GM23338 (cell line): ENCODE measurements around the gene OPRM1. TPM values are rescaled to one million over a fixed set of nuclear protein-coding genes. Genes with fewer than 3 reads are reported as not detected.

Experiments
- ATAC-seq: fragments of 200-7000 bp; cut with Tn5 transposase; 3 replicates; pipeline ENCODE4 v1.9.1; 2020
- DNase-seq: peaks from one replicate; pipeline ENCODE4 v3.0.0-alpha.2; 2015; ENCODE audit warnings: low spot score
- H2AFZ ChIP-seq: fragments of 200-600 bp; sonication (generic); 2 replicates; pipeline ENCODE4 v1.8.0; 2016; ENCODE audit warnings: antibody characterized with exemption, mild to moderate bottlenecking, moderate library complexity
- H3F3A ChIP-seq: fragments of 200-600 bp; sonication (generic); replicated peaks from 2 replicates; pipeline ENCODE4 v1.8.0; 2017; ENCODE audit warnings: antibody characterized with exemption, mixed run types, low read depth
- H3K27ac ChIP-seq: fragments of 200-600 bp; sonication (generic); 2 replicates; pipeline ENCODE4 v1.6.1; 2016; ENCODE audit warnings: low read depth
- H3K27me3 ChIP-seq: fragments of 200-600 bp; sonication (generic); 2 replicates; pipeline ENCODE4 v1.8.0; 2016; ENCODE audit warnings: mild to moderate bottlenecking, mixed run types, moderate library complexity; ENCODE audit not compliant: insufficient read depth
- H3K36me3 ChIP-seq: fragments of 200-600 bp; sonication (generic); 2 replicates; pipeline ENCODE4 v1.8.0; 2016; ENCODE audit warnings: mild to moderate bottlenecking; ENCODE audit not compliant: insufficient read depth
- H3K4me1 ChIP-seq: fragments of 200-600 bp; sonication (generic); 2 replicates; pipeline ENCODE4 v1.8.0; 2016; ENCODE audit warnings: mild to moderate bottlenecking, moderate library complexity; ENCODE audit not compliant: insufficient read depth
- H3K4me2 ChIP-seq: fragments of 200-600 bp; sonication (generic); 2 replicates; pipeline ENCODE4 v1.7.1; 2017; ENCODE audit warnings: mixed run types
- H3K4me3 ChIP-seq: fragments of 200-600 bp; sonication (generic); 2 replicates; pipeline ENCODE4 v1.6.1; 2016; ENCODE audit warnings: mixed run types
- H3K79me2 ChIP-seq: fragments of 200-600 bp; sonication (generic); replicated peaks from 2 replicates; pipeline ENCODE4 v1.8.0; 2017; ENCODE audit warnings: mild to moderate bottlenecking; ENCODE audit not compliant: insufficient read depth
- H3K9me2 ChIP-seq: fragments of 200-600 bp; sonication (generic); 2 replicates; pipeline ENCODE4 v1.8.0; 2017; ENCODE audit not compliant: insufficient read depth
- H4K20me1 ChIP-seq: fragments of 200-600 bp; sonication (generic); replicated peaks from 2 replicates; pipeline ENCODE4 v1.8.0; 2017; ENCODE audit warnings: mild to moderate bottlenecking; ENCODE audit not compliant: insufficient read depth
- H3K27ac Mint-ChIP-seq: 2 replicates; pipeline ENCODE4 v1.8.0; 2020; ENCODE audit warnings: inconsistent platforms, mild to moderate bottlenecking, moderate library complexity, mixed read lengths
- H3K27me3 Mint-ChIP-seq: 3 replicates; pipeline ENCODE4 v1.8.0; 2022; ENCODE audit warnings: low read depth, mild to moderate bottlenecking, moderate library complexity, mixed read lengths, inconsistent platforms; ENCODE audit not compliant: insufficient read depth, poor library complexity
- H3K36me3 Mint-ChIP-seq: 3 replicates; pipeline ENCODE4 v1.8.0; 2021; ENCODE audit warnings: low read depth, mild to moderate bottlenecking, inconsistent platforms, moderate library complexity, mixed read lengths
- H3K4me1 Mint-ChIP-seq: 3 replicates; pipeline ENCODE4 v1.8.0; 2020; ENCODE audit warnings: mild to moderate bottlenecking, inconsistent platforms, mixed read lengths
- H3K4me3 Mint-ChIP-seq: 3 replicates; pipeline ENCODE4 v1.8.0; 2021; ENCODE audit warnings: moderate library complexity, mild to moderate bottlenecking, inconsistent platforms, mixed read lengths
- H3K9me3 Mint-ChIP-seq: 3 replicates; pipeline ENCODE4 v1.8.0; 2020; ENCODE audit warnings: moderate library complexity, mild to moderate bottlenecking, inconsistent platforms, mixed read lengths
- CREB1 ChIP-seq: fragments of 250-450 bp; sonication (Bioruptor Pico); IDR thresholded peaks from 2 replicates; pipeline ENCODE4 v1.5.0; 2020; ENCODE audit warnings: low read depth, mild to moderate bottlenecking, moderate library complexity
- CTCF ChIP-seq, 2 experiments: fragments of 200-600 bp in 1 of 2; sonication (generic) in 1 of 2; conservative IDR thresholded peaks; 2 replicates each; pipeline versions ENCODE4 v1.5.1 to v1.6.1; 2016 to 2017; ENCODE audit warnings: antibody characterized with exemption in 2 of 2, low read depth in 2 of 2, mild to moderate bottlenecking in 2 of 2, moderate library complexity in 1 of 2
- ETS1 ChIP-seq: IDR thresholded peaks from 2 replicates; pipeline ENCODE4 v1.6.1; 2016; ENCODE audit warnings: antibody characterized with exemption
- EZH2 ChIP-seq: fragments of 200-600 bp; sonication (generic); IDR thresholded peaks from one replicate; pipeline ENCODE4 v1.8.0; 2017; ENCODE audit warnings: antibody characterized with exemption, mild to moderate bottlenecking, low read depth; ENCODE audit not compliant: unreplicated experiment
- EZH2phosphoT487 ChIP-seq: fragments of 200-600 bp; sonication (generic); IDR thresholded peaks from one replicate; pipeline ENCODE4 v1.8.1; 2018; ENCODE audit warnings: antibody characterized with exemption; ENCODE audit not compliant: unreplicated experiment
- JUNB ChIP-seq: IDR thresholded peaks from one replicate; pipeline ENCODE4 v1.6.1; 2016; ENCODE audit warnings: antibody characterized with exemption; ENCODE audit not compliant: unreplicated experiment
- NANOG ChIP-seq: IDR thresholded peaks from 2 replicates; pipeline ENCODE4 v1.6.1; 2016; ENCODE audit warnings: antibody characterized with exemption, borderline replicate concordance
- POLR2AphosphoS5 ChIP-seq: IDR thresholded peaks from 2 replicates; pipeline ENCODE4 v1.6.1; 2016; ENCODE audit warnings: antibody characterized with exemption, low read depth
- REST ChIP-seq: IDR thresholded peaks from one replicate; pipeline ENCODE4 v1.6.1; 2018; ENCODE audit warnings: antibody characterized with exemption; ENCODE audit not compliant: unreplicated experiment
- STAT1 ChIP-seq: IDR thresholded peaks from one replicate; pipeline ENCODE4 v1.6.1; 2016; ENCODE audit warnings: antibody characterized with exemption; ENCODE audit not compliant: unreplicated experiment
- ZNF114 ChIP-seq: fragments of 250-450 bp; sonication (Bioruptor Pico); IDR thresholded peaks from 2 replicates; pipeline ENCODE4 v1.5.0; 2020; ENCODE audit warnings: mild to moderate bottlenecking, moderate library complexity
- ZNF331 ChIP-seq: fragments of 250-450 bp; sonication (Bioruptor Pico); IDR thresholded peaks from 2 replicates; pipeline ENCODE4 v1.5.0; 2020; ENCODE audit warnings: low read depth, mild to moderate bottlenecking, moderate library complexity
- ZNF462 ChIP-seq: fragments of 250-450 bp; sonication (Bioruptor Pico); IDR thresholded peaks from 2 replicates; pipeline ENCODE4 v1.5.0; 2020; ENCODE audit warnings: mild to moderate bottlenecking, moderate library complexity
- polyA plus RNA-seq: library from polyadenylated mRNA; unstranded; fragments of >200 nt; fragmentation: Nextera tagmentation; extraction: Ambion mirVana; gene quantifications from 2 replicates; pipeline ENCODE4 v1.2.1, GENCODE V29; 2016
- total RNA-seq: library from RNA; depleted of rRNA; stranded (reverse); fragments of >200 nt; shearing (Covaris generic); gene quantifications from 2 replicates; pipeline ENCODE4 v1.2.3, GENCODE V29; 2014

The OPRM1 gene
- total and polyA plus RNA-seq, 2 experiments from 2014 or later = 0.52 TPM; not detected in 1

GRCh38 chr6:154295733-154296132 lies 256.7 kb downstream of the OPRM1 start:
- no peak overlapping the region for H3K27ac ChIP-seq
- no peak for TF ChIP-seq CREB1 (CRISPR knock-in tag)
- no peak for TF ChIP-seq ZNF331 (CRISPR knock-in tag)
- no peak for TF ChIP-seq ZNF462 (CRISPR knock-in tag)
- TF ChIP-seq CTCF (conservative IDR thresholded peaks at IDR 0.05; ENCODE audit: low read depth in 2 of 2) = no peak
- no peak for TF ChIP-seq STAT1
- TF ChIP-seq EZH2phosphoT487 = no peak
- no peak for TF ChIP-seq POLR2AphosphoS5
- no peak for TF ChIP-seq NANOG
- no peak for TF ChIP-seq JUNB
- TF ChIP-seq EZH2 = no peak
- TF ChIP-seq REST = no peak
- no peak for TF ChIP-seq ETS1
- TF ChIP-seq ZNF114 (CRISPR knock-in tag) = no peak
- H3K4me1 ChIP-seq = no peaks in the 10 kb centered on the region
- H2AFZ ChIP-seq = no peak overlapping the region
- no peak overlapping the region for H3K4me2 ChIP-seq
- Mint-ChIP-seq H3K27me3 (no peaks in the 10 kb centered on the region), H3K4me1 (peaks cover 5% of the 10 kb centered on the region; the same call in 2 of the 3 replicates), H3K4me3 (no peak overlapping the region), H3K36me3 (no peaks in the 10 kb centered on the region), H3K9me3 (no peaks in the 10 kb centered on the region), H3K27ac (no peak overlapping the region)
- no peaks in the 10 kb centered on the region for H3K27me3 ChIP-seq
- H4K20me1 ChIP-seq = no peaks in the 10 kb centered on the region
- H3K36me3 ChIP-seq = no peaks in the 10 kb centered on the region
- H3K9me2 ChIP-seq = no peaks in the 10 kb centered on the region
- H3K79me2 ChIP-seq = no peaks in the 10 kb centered on the region
- ATAC-seq (no peak), DNase-seq (no peak)
- no peaks in the 10 kb centered on the region for H3F3A ChIP-seq
- H3K4me3 ChIP-seq = no peak overlapping the region
